Activated naive CD8-positive, alpha-beta T cell treated with anti-CD3 and anti-CD28 coated beads, Interleukin-2, amount 10 ng/mL, durations not matched to agents 7 days and 5 days (primary cell): ENCODE measurements around the gene RBM10. TPM values are rescaled to one million over a fixed set of nuclear protein-coding genes. Genes with fewer than 3 reads are reported as not detected.
"Not testable (repeated sequence)": the region's sequence is repeated elsewhere in the genome, so short reads cannot be mapped to it uniquely, and the experiment has no call there.

Experiments
- ATAC-seq: fragments of 150-1000 bp; cut with Tn5 transposase; one replicate; pipeline ENCODE4 v1.10.0; 2021; ENCODE audit warnings: low read depth, moderate library complexity
- POLR2A ChIA-PET: fragments of 350-600 bp; sonication (Branson Sonifier 250); formaldehyde crosslinking; loops from one replicate; lab custom pipeline; 2021; ENCODE audit warnings: antibody characterized with exemption; lab: Charles Lee
- DNase-seq: peaks from one replicate; pipeline ENCODE4 v3.0.0; 2021
- H3K27ac Mint-ChIP-seq: one replicate; pipeline ENCODE4 v1.8.0; 2022; ENCODE audit warnings: mild to moderate bottlenecking, mixed read lengths
- H3K27me3 Mint-ChIP-seq: one replicate; pipeline ENCODE4 v1.8.0; 2022; ENCODE audit warnings: mild to moderate bottlenecking, moderate library complexity, mixed read lengths
- H3K36me3 Mint-ChIP-seq: one replicate; pipeline ENCODE4 v1.8.0; 2021; ENCODE audit warnings: mild to moderate bottlenecking, mixed read lengths
- H3K4me1 Mint-ChIP-seq: one replicate; pipeline ENCODE4 v1.8.0; 2021; ENCODE audit warnings: mixed read lengths
- H3K4me3 Mint-ChIP-seq: one replicate; pipeline ENCODE4 v1.8.0; 2022; ENCODE audit warnings: mild to moderate bottlenecking, moderate library complexity, mixed read lengths
- H3K9me3 Mint-ChIP-seq: one replicate; pipeline ENCODE4 v1.8.0; 2021; ENCODE audit warnings: mixed read lengths
- total RNA-seq, 2 experiments: library from RNA; stranded (reverse); gene quantifications; one replicate each; pipeline ENCODE4 v1.2.3, GENCODE V29; 2021

The RBM10 gene
- total RNA-seq, result 10 to 100 TPM; 59.9 to 61.2 TPM

DNA sequence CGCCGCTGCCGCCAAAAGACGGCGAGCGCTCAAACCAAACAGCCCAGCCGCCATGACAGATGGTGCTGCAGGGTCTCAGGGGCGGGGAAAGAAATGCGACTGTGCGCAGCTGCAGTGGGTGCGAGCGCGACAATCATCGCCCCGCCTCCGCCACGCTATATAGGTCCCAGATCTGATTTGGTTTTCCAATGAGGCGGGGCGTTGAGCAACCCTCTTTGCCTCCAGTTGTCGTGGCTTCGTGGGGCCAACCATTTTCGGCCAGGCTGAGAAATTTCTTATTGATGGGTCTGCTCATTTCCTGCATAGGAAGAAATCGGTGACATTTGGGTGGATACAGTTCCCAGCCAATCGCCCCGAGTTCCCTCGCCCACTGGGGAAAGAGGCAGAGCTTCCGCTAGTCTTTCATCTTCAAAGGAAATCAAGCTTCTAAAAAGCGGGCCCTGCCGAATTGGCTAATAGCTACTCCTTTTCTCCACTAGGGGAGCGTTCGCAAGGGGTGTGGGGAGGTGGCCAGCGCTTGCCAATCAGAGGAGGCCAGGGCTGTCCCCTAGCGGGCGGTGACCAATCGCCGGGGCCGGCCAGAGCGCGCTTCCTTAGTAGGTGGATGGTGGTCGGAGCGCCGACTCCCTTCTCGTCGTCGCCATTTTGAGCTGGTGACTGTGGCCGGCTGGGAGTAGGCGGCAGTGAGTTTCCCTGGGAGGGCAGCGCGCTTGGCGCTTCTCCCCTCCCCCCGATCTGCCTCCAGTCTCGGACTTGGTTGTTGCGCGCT lies at the start of gene RBM10, which contains the start of gene NDUFB11:
Gene RBM10 (plus strand): TSS at position 596 of the 769 bp plus-strand sequence. CDS start 2,261 bp downstream, outside the sequence.
Gene NDUFB11 (minus strand): TSS at position 77 of the 769 bp plus-strand sequence. CDS start 23 bp downstream, at position 54.
- peak; percentile 95 for ATAC-seq
- POLR2A ChIA-PET, result interaction anchor here (0.6 to 2.8 kb wide), 11 partner anchors 9 to 484 kb away, joined by 3 to 31 read pairs (median 4); partner anchors contain the start of genes CFP and USP11
- Mint-ChIP-seq H3K27ac (peak within 1 kb of the TSS; percentile 99), H3K9me3 (no peaks in the 10 kb centered on the region), H3K4me1 (peaks cover 16% of the 10 kb centered on the region), H3K4me3 (peak within 1 kb of the TSS; percentile 95), H3K36me3 (peaks cover 21% of the 10 kb centered on the region), H3K27me3 (no peaks in the 10 kb centered on the region)
- peak; percentile 85 for DNase-seq

- Mint-ChIP-seq H3K36me3 (no peaks in the 10 kb centered on the region), H3K27ac (no peak overlapping the region), H3K9me3 (no peaks in the 10 kb centered on the region), H3K4me3 (no peak overlapping the region), H3K27me3 (peaks cover 2% of the 10 kb centered on the region), H3K4me1 (no peaks in the 10 kb centered on the region)
- POLR2A ChIA-PET, result no interaction called here
- DNase-seq, result no peak
- ATAC-seq, result no peak
These were observed 48.0 kb upstream of the RBM10 start for GRCh38 chrX:47097018-47097417.

DNA sequence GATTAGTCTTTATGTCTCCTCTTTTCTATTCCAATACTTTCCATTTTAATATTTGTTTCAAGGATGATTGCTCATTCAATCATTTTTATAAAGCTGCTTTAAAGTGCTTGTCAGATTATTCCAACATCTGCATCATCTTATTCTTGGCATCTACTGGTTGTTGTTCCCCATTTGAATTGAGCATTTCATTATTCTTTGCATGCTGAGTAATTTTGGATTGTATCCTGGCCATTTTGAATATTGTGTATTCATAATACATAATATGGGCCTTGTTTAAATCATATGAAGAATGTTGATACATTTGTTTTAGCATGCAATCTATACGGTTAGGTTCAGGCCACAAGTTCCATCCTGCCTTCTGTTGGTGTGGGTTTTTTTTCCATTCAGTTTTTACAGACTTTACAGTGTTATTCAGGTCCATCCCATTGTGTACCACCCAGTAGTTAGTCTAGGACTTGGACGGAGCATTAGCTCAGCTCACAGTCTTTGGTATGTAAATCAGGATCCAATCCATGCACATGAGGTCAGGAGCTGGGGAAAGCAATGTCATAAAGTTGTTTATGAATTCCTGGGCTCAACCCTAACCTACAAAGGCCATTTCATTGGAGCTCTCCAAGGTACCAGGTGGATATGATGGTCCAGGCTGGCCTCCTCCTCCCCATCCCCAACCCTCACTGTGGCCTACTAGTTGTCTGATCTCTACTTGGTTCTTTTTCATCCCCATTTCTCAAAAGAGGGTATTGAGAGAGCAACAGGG lies 46.5 kb upstream of the RBM10 start:
- Mint-ChIP-seq H3K4me3 (no peak overlapping the region), H3K36me3 (no peaks in the 10 kb centered on the region), H3K27ac (no peak overlapping the region), H3K4me1 (no peaks in the 10 kb centered on the region), H3K9me3 (no peaks in the 10 kb centered on the region), H3K27me3 (peaks cover 2% of the 10 kb centered on the region)
- POLR2A ChIA-PET, result no interaction called here
- ATAC-seq (no peak), DNase-seq (no peak)

GRCh38 chrX:47101206-47101605 lies 43.8 kb upstream of the RBM10 start:
- no peaks in the 10 kb centered on the region for H3K9me3 Mint-ChIP-seq
- no peak overlapping the region for H3K4me3 Mint-ChIP-seq
- no peaks in the 10 kb centered on the region for H3K36me3 Mint-ChIP-seq
- H3K27me3 Mint-ChIP-seq, result peaks cover 2% of the 10 kb centered on the region
- POLR2A ChIA-PET, result no interaction called here
- DNase-seq (no peak), ATAC-seq (no peak)
- H3K27ac Mint-ChIP-seq, result no peak overlapping the region
- no peaks in the 10 kb centered on the region for H3K4me1 Mint-ChIP-seq

GRCh38 chrX:47110936-47111615 lies 33.9 kb upstream of the RBM10 start:
- DNase-seq, H3K4me3 Mint-ChIP-seq, H3K27me3 Mint-ChIP-seq, H3K27ac Mint-ChIP-seq, H3K4me1 Mint-ChIP-seq, H3K36me3 Mint-ChIP-seq, ATAC-seq, H3K9me3 Mint-ChIP-seq, POLR2A ChIA-PET: not testable (repeated sequence)

GRCh38 chrX:47112316-47112954 lies 32.6 kb upstream of the RBM10 start:
- ATAC-seq (no peak), DNase-seq (no peak)
- POLR2A ChIA-PET, result no interaction called here
- H3K36me3 Mint-ChIP-seq, result no peaks in the 10 kb centered on the region
- no peak overlapping the region for H3K4me3 Mint-ChIP-seq
- no peaks in the 10 kb centered on the region for H3K9me3 Mint-ChIP-seq
- H3K27ac Mint-ChIP-seq, result no peak overlapping the region
- no peaks in the 10 kb centered on the region for H3K4me1 Mint-ChIP-seq
- no peaks in the 10 kb centered on the region for H3K27me3 Mint-ChIP-seq

DNA sequence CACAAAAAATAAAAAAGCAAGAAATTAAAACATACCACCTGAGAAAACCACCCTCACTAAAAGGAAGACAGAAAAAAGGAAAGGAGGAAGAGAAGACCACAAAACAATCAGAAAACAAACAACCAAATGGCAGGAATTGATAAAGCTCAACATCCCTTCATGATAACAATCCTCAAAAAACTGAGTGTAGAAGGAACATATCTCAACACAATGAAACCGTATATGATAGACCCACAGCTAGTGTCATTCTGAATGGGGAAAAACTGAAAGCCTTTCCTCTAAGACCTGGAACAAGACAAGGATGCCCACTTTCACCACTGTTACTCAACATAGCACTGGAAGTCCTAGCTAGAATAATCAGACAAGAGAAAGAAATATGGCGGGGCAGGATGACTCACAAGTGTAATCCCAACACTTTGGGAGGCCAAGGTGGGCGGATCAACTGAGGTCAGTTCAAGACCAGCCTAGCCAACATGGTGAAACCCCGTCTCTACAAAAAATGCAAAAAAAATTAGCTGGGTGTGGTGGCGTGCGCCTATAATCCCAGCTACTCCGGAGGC lies 28.4 kb upstream of the RBM10 start:
- DNase-seq, H3K9me3 Mint-ChIP-seq, ATAC-seq, H3K4me1 Mint-ChIP-seq, H3K27me3 Mint-ChIP-seq, H3K27ac Mint-ChIP-seq, POLR2A ChIA-PET, H3K36me3 Mint-ChIP-seq, H3K4me3 Mint-ChIP-seq: not testable (repeated sequence)

DNA sequence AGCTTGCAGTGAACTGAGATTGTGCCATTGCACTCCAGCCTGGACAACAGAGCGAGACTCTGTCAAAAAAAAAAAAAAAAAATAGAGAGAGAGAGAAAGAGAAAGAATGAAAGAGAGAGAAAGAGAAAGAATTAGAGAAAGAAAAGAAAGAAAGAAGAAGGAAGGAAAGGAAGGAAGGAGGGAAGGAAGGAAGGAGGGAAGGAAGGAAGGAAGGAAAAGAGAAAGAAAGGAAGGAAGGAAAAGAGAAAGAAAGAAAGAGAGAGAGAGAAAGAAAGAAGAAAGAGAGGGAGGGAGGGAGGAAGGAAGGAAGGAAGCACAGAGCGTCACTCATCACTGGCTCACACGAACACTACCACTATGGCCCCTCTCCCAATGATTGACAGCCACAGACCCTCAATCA lies 20.6 kb upstream of the RBM10 start:
- ATAC-seq, H3K27ac Mint-ChIP-seq, H3K9me3 Mint-ChIP-seq, DNase-seq, POLR2A ChIA-PET, H3K4me1 Mint-ChIP-seq, H3K27me3 Mint-ChIP-seq, H3K36me3 Mint-ChIP-seq, H3K4me3 Mint-ChIP-seq: not testable (repeated sequence)

GRCh38 chrX:47129157-47129898 lies 15.7 kb upstream of the RBM10 start:
- DNase-seq, result peak; percentile 82
- no peaks in the 10 kb centered on the region for H3K9me3 Mint-ChIP-seq
- H3K36me3 Mint-ChIP-seq, result no peaks in the 10 kb centered on the region

GRCh38 chrX:47129899-47130358 lies 15.1 kb upstream of the RBM10 start:
- no peaks in the 10 kb centered on the region for H3K36me3 Mint-ChIP-seq

More at GRCh38 chrX:47129157-47129898, 15.7 kb upstream of the RBM10 start:
- Mint-ChIP-seq H3K27me3 (no peaks in the 10 kb centered on the region), H3K4me3 (peak overlapping the region; percentile 97), H3K4me1 (peaks cover 3% of the 10 kb centered on the region), H3K27ac (peak overlapping the region; percentile 98)
- POLR2A ChIA-PET, result interaction anchor here (0.6 to 3.9 kb wide), 2 partner anchors 10 to 15 kb away, joined by 3 to 29 read pairs; partner anchors contain the start of genes NDUFB11 and RBM10
- peak; percentile 99 for ATAC-seq

GRCh38 chrX:47133493-47133892 lies 11.5 kb upstream of the RBM10 start:
- ATAC-seq, result no peak
- H3K9me3 Mint-ChIP-seq, result no peaks in the 10 kb centered on the region
- peaks cover 3% of the 10 kb centered on the region for H3K4me1 Mint-ChIP-seq
- no peak for DNase-seq
- no peaks in the 10 kb centered on the region for H3K27me3 Mint-ChIP-seq
- H3K36me3 Mint-ChIP-seq, result no peaks in the 10 kb centered on the region
- POLR2A ChIA-PET, result no interaction called here
- H3K27ac Mint-ChIP-seq, result no peak overlapping the region
- H3K4me3 Mint-ChIP-seq, result no peak overlapping the region

More at GRCh38 chrX:47129899-47130358, 15.1 kb upstream of the RBM10 start:
- Mint-ChIP-seq H3K27ac (no peak overlapping the region), H3K4me1 (peaks cover 3% of the 10 kb centered on the region), H3K9me3 (no peaks in the 10 kb centered on the region), H3K4me3 (peak overlapping the region; percentile 97), H3K27me3 (no peaks in the 10 kb centered on the region)
- DNase-seq, result no peak
- POLR2A ChIA-PET, result interaction anchor here (0.6 to 3.9 kb wide), 2 partner anchors 9 to 14 kb away, joined by 3 to 29 read pairs; partner anchors contain the start of genes NDUFB11 and RBM10
- ATAC-seq, result no peak

- H3K9me3 Mint-ChIP-seq, H3K4me3 Mint-ChIP-seq, H3K36me3 Mint-ChIP-seq, H3K27me3 Mint-ChIP-seq, ATAC-seq, H3K4me1 Mint-ChIP-seq, DNase-seq, H3K27ac Mint-ChIP-seq, POLR2A ChIA-PET: not testable (repeated sequence)
These were observed 9.4 kb upstream of the RBM10 start for GRCh38 chrX:47135650-47136049.
